Nephron progenitor cell (in vitro differentiated cells): ENCODE results near the gene HLA-A.

Experiments
- DNase-seq: peaks from one replicate; pipeline ENCODE4 v3.0.0; 2021
- H3K27ac Mint-ChIP-seq: 2 replicates; pipeline ENCODE4 v1.8.0; 2021; ENCODE audit warnings: mild to moderate bottlenecking, moderate library complexity, mixed read lengths
- H3K27me3 Mint-ChIP-seq: 2 replicates; pipeline ENCODE4 v1.8.0; 2021; ENCODE audit warnings: mild to moderate bottlenecking, low read depth, mixed read lengths; ENCODE audit not compliant: poor library complexity
- H3K36me3 Mint-ChIP-seq: 2 replicates; pipeline ENCODE4 v1.8.0; 2021; ENCODE audit warnings: low read depth, mixed read lengths
- H3K4me1 Mint-ChIP-seq: 2 replicates; pipeline ENCODE4 v1.8.0; 2021; ENCODE audit warnings: mixed read lengths
- H3K4me3 Mint-ChIP-seq: 2 replicates; pipeline ENCODE4 v1.8.0; 2021; ENCODE audit warnings: mild to moderate bottlenecking, moderate library complexity, mixed read lengths
- H3K9me3 Mint-ChIP-seq: 2 replicates; pipeline ENCODE4 v1.8.0; 2021; ENCODE audit warnings: mild to moderate bottlenecking, moderate library complexity, mixed read lengths
- CTCF ChIP-seq: fragments of 200-600 bp; sonication (generic); IDR thresholded peaks from 2 replicates; pipeline ENCODE4 v1.5.0; 2021; ENCODE audit warnings: antibody characterized with exemption

The HLA-A gene

GRCh38 chr6:29992807-29993206, 50.5 kb downstream of the HLA-A start:
- no peak overlapping the region for H3K27ac Mint-ChIP-seq
- no peaks in the 10 kb centered on the region for H3K36me3 Mint-ChIP-seq
- no peak for DNase-seq
- TF ChIP-seq CTCF = no peak
- H3K27me3 Mint-ChIP-seq = peaks cover 13% of the 10 kb centered on the region
- H3K4me3 Mint-ChIP-seq = no peak overlapping the region
- H3K9me3 Mint-ChIP-seq = no peaks in the 10 kb centered on the region
- H3K4me1 Mint-ChIP-seq = no peaks in the 10 kb centered on the region

GRCh38 chr6:29994826-29995225, 52.5 kb downstream of the HLA-A start:
- Mint-ChIP-seq H3K36me3 (no peaks in the 10 kb centered on the region), H3K27ac (no peak overlapping the region), H3K9me3 (no peaks in the 10 kb centered on the region), H3K4me3 (no peak overlapping the region), H3K4me1 (peaks cover 15% of the 10 kb centered on the region), H3K27me3 (peaks cover 16% of the 10 kb centered on the region)
- DNase-seq = no peak
- TF ChIP-seq CTCF = no peak

GRCh38 chr6:29995340-29995777, 53.0 kb downstream of the HLA-A start:
- H3K4me3 Mint-ChIP-seq = no peak overlapping the region

More at GRCh38 chr6:29995340-29995777, 53.0 kb downstream of the HLA-A start:
- Mint-ChIP-seq H3K27me3 (peaks cover 17% of the 10 kb centered on the region), H3K27ac (no peak overlapping the region), H3K36me3 (no peaks in the 10 kb centered on the region), H3K9me3 (no peaks in the 10 kb centered on the region), H3K4me1 (peaks cover 17% of the 10 kb centered on the region)
- no peak for DNase-seq
- TF ChIP-seq CTCF = no peak
